PC-3 (cell line): ENCODE results near the gene MAP3K7CL.

Experiments
- EZH2phosphoT487 ChIP-seq: fragments of 300-600 bp; sonication (generic); IDR thresholded peaks from 2 replicates; pipeline ENCODE4 v1.6.1; 2018; ENCODE audit warnings: mild to moderate bottlenecking, antibody characterized with exemption, low read length, borderline replicate concordance
- TF ChIP-seq, protein P1 (sequence below): fragments of 300-600 bp; sonication (generic); conservative IDR thresholded peaks from 2 replicates; pipeline ENCODE4 v1.5.1; 2017; ENCODE audit warnings: antibody characterized with exemption, low read depth, mild to moderate bottlenecking, low read length

- TF ChIP-seq, protein P1, sequence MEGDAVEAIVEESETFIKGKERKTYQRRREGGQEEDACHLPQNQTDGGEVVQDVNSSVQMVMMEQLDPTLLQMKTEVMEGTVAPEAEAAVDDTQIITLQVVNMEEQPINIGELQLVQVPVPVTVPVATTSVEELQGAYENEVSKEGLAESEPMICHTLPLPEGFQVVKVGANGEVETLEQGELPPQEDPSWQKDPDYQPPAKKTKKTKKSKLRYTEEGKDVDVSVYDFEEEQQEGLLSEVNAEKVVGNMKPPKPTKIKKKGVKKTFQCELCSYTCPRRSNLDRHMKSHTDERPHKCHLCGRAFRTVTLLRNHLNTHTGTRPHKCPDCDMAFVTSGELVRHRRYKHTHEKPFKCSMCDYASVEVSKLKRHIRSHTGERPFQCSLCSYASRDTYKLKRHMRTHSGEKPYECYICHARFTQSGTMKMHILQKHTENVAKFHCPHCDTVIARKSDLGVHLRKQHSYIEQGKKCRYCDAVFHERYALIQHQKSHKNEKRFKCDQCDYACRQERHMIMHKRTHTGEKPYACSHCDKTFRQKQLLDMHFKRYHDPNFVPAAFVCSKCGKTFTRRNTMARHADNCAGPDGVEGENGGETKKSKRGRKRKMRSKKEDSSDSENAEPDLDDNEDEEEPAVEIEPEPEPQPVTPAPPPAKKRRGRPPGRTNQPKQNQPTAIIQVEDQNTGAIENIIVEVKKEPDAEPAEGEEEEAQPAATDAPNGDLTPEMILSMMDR: no peak
- TF ChIP-seq EZH2phosphoT487: no peak
These were observed 46.2 kb downstream of the MAP3K7CL start for GRCh38 chr21:29176471-29177120.
